ENCODE data around the gene ZPR1.

The ZPR1 gene

GRCh38 chr11:116788534-116788933 lies 711 bp upstream of the ZPR1 start:
- Histone ChIP-seq H3K9ac (ENCODE audit: low read length) (peak overlapping the region; percentile 88), H3K27ac (ENCODE audit: low read depth, low read length) (no peak overlapping the region), H3K79me2 (ENCODE audit: insufficient read depth, low read length) (peaks cover 30% of the 10 kb centered on the region), H3K9me3 (ENCODE audit: insufficient read depth, low read length) (no peaks in the 10 kb centered on the region), H3K27me3 (ENCODE audit: low read length) (no peaks in the 10 kb centered on the region), H3K36me3 (ENCODE audit: low read length) (peaks cover 19% of the 10 kb centered on the region), H3F3A (ENCODE audit: insufficient read depth) (no peaks in the 10 kb centered on the region), H3K4me3 (ENCODE audit: insufficient read depth, low read length, poor library complexity, severe bottlenecking) (peak overlapping the region; percentile 98), H3K9me2 (replicated peaks; ENCODE audit: insufficient read depth, low read length) (no peaks in the 10 kb centered on the region), H3K4me2 (ENCODE audit: low read depth, low read length, poor library complexity, severe bottlenecking) (peak overlapping the region; percentile 67), H2AFZ (ENCODE audit: low read depth, low read length, severe bottlenecking) (peak overlapping the region; percentile 98), H4K20me1 (ENCODE audit: low read depth, low read length) (no peaks in the 10 kb centered on the region)
- no peak for TF ChIP-seq EZH2phosphoT487 (conservative IDR thresholded peaks at IDR 0.05; ENCODE audit: low read length)
- no peak for TF ChIP-seq CTCF (IDR thresholded peaks at IDR 0.05; ENCODE audit: insufficient read depth, low read length, poor library complexity, severe bottlenecking)

- Histone ChIP-seq H4K20me1 (ENCODE audit: low read depth, low read length) (no peaks in the 10 kb centered on the region), H2AFZ (ENCODE audit: low read depth, low read length, severe bottlenecking) (peak overlapping the region; percentile 98), H3K79me2 (ENCODE audit: insufficient read depth, low read length) (peaks cover 30% of the 10 kb centered on the region), H3K27ac (ENCODE audit: low read depth, low read length) (peak overlapping the region; percentile 20; the same call in 1 of the 2 replicates), H3K4me3 (ENCODE audit: insufficient read depth, low read length, poor library complexity, severe bottlenecking) (peak overlapping the region; percentile 98), H3K36me3 (ENCODE audit: low read length) (peaks cover 19% of the 10 kb centered on the region), H3K4me2 (ENCODE audit: low read depth, low read length, poor library complexity, severe bottlenecking) (peak overlapping the region; percentile 67), H3F3A (ENCODE audit: insufficient read depth) (no peaks in the 10 kb centered on the region), H3K9me3 (ENCODE audit: insufficient read depth, low read length) (no peaks in the 10 kb centered on the region), H3K9ac (ENCODE audit: low read length) (peak overlapping the region; percentile 88), H3K27me3 (ENCODE audit: low read length) (no peaks in the 10 kb centered on the region), H3K9me2 (replicated peaks; ENCODE audit: insufficient read depth, low read length) (no peaks in the 10 kb centered on the region)
- TF ChIP-seq CTCF (IDR thresholded peaks at IDR 0.05; ENCODE audit: insufficient read depth, low read length, poor library complexity, severe bottlenecking) (no peak), EZH2phosphoT487 (conservative IDR thresholded peaks at IDR 0.05; ENCODE audit: low read length) (no peak)
Measured at GRCh38 chr11:116787436-116787785, 412 bp downstream of the ZPR1 start.

DNA sequence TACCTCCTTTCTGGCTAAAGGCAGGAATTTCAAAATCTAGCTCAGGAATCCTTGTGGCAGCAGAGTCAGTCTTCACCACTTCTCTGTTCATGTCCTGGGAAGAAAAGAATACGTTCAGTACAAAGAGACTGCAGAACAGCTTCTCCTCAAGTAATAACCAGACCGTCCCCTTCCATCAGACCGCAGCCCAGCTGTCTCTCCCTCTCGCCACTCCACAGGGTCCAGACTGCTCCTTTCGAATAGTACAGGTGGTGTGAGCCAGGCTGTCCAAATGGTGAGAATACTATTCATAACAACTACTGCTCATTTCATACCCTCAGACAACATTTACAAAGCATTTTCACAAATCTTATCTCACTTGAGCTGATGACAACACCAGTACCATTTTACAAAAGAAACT lies 857 bp downstream of the ZPR1 start:
- H3K9ac ChIP-seq (ENCODE audit: low read length): peak overlapping the region; percentile 88
- H3K79me2 ChIP-seq (ENCODE audit: insufficient read depth, low read length): peaks cover 30% of the 10 kb centered on the region
- H3K27me3 ChIP-seq (ENCODE audit: low read length): no peaks in the 10 kb centered on the region
- peak overlapping the region; percentile 98 for H3K4me3 ChIP-seq (ENCODE audit: insufficient read depth, low read length, poor library complexity, severe bottlenecking)
- no peak for TF ChIP-seq CTCF (IDR thresholded peaks at IDR 0.05; ENCODE audit: insufficient read depth, low read length, poor library complexity, severe bottlenecking)
- H3K36me3 ChIP-seq (ENCODE audit: low read length): peaks cover 23% of the 10 kb centered on the region
- H2AFZ ChIP-seq (ENCODE audit: low read depth, low read length, severe bottlenecking): no peak overlapping the region
- no peaks in the 10 kb centered on the region for H3K9me3 ChIP-seq (ENCODE audit: insufficient read depth, low read length)
- H4K20me1 ChIP-seq (ENCODE audit: low read depth, low read length): no peaks in the 10 kb centered on the region
- no peaks in the 10 kb centered on the region for H3F3A ChIP-seq (ENCODE audit: insufficient read depth)
- peak overlapping the region; percentile 67 for H3K4me2 ChIP-seq (ENCODE audit: low read depth, low read length, poor library complexity, severe bottlenecking)
- H3K27ac ChIP-seq (ENCODE audit: low read depth, low read length): no peak overlapping the region
- H3K9me2 ChIP-seq (replicated peaks; ENCODE audit: insufficient read depth, low read length): no peaks in the 10 kb centered on the region

Measured in SU-DHL-6 (cell line).